Sigmoid colon (tissue), 4 donors: ENCODE measurements around the gene CUEDC1.

Source experiments
- POLR2A ChIP-seq, 2 donors: fragments of 450-650 bp; IDR thresholded peaks; one replicate each; pipeline ENCODE4 v1.6.1; 2016; ENCODE audit warnings: antibody characterized with exemption in 2 of 2, mild to moderate bottlenecking in 2 of 2, moderate library complexity in 2 of 2
- POLR2AphosphoS5 ChIP-seq, 4 donors: sonication (generic); formaldehyde crosslinking; IDR thresholded peaks; one replicate each; pipeline ENCODE4 v1.6.1; 2017; ENCODE audit warnings: antibody characterized with exemption in 4 of 4
- TF ChIP-seq, protein P1 (sequence below), 4 experiments: fragments of 450-650 bp in 3 of 4; fragments of 200-600 bp in 1 of 4; IDR thresholded peaks; one replicate each; pipeline ENCODE4 v1.5.1; 2016 to 2019; ENCODE audit warnings: antibody characterized with exemption in 4 of 4, mild to moderate bottlenecking in 3 of 4, moderate library complexity in 2 of 4

DNA sequence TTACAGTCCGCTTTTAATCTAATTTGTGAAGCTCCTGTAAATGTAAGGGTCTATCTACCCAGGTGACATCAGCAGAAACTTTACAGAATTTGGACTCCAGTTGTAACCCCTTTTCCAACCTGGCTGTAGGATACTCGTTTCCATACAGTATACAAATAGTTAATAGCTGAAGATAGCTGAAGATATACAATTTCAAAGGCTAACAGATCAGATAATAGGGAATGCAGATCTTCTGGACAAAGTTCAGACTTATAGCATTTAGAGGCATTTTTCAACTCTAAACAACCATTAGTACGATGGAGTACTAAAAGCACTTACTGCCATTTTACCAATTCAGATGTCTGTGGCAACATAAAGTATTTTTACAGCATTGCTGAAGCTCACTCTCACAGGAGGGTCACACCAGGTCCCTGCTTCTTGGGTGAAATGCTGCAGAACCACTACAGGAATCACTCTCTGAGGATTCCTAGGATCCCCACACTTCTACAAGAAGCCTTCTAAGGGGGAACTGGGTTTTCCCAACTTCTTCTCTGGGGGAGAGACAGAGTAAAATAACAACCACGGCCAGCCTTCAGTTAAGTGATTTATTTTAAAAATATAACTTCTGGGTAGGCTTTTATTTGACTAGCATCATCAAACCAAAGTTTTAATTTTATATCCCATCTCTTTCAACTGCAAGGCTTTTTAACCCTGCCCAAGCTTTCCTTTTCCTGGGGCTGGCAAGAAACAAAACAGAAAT, 29.9 kb upstream of the CUEDC1 start:
- TF ChIP-seq POLR2A (IDR thresholded peaks at IDR 0.05) (no peak), POLR2AphosphoS5 (IDR thresholded peaks at IDR 0.05) (no peak)
- TF ChIP-seq, protein P1, sequence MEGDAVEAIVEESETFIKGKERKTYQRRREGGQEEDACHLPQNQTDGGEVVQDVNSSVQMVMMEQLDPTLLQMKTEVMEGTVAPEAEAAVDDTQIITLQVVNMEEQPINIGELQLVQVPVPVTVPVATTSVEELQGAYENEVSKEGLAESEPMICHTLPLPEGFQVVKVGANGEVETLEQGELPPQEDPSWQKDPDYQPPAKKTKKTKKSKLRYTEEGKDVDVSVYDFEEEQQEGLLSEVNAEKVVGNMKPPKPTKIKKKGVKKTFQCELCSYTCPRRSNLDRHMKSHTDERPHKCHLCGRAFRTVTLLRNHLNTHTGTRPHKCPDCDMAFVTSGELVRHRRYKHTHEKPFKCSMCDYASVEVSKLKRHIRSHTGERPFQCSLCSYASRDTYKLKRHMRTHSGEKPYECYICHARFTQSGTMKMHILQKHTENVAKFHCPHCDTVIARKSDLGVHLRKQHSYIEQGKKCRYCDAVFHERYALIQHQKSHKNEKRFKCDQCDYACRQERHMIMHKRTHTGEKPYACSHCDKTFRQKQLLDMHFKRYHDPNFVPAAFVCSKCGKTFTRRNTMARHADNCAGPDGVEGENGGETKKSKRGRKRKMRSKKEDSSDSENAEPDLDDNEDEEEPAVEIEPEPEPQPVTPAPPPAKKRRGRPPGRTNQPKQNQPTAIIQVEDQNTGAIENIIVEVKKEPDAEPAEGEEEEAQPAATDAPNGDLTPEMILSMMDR (IDR thresholded peaks at IDR 0.05) = no peak
